T-cell (primary cell): ENCODE data around the gene RYR2. TPM values are rescaled to one million over a fixed set of nuclear protein-coding genes. Genes with fewer than 3 reads are reported as not detected.

Experiments used
- ATAC-seq, 4 experiments: fragments of 200-7000 bp in 3 of 4; fragments of 150-1000 bp in 1 of 4; cut with Tn5 transposase; replicated peaks in 1 of 4; 1 replicate in 3 of 4; 2 replicates in 1 of 4; pipeline ENCODE4 v1.10.0; 2021; ENCODE audit warnings: moderate library complexity in 3 of 4, mild to moderate bottlenecking in 2 of 4, moderate number of reproducible peaks in 1 of 4
- CTCF ChIA-PET, 2 donors: fragments of 300-600 bp; sonication (Branson Sonifier 250); formaldehyde crosslinking; loops; one replicate each; lab custom pipeline; 2022; ENCODE audit warnings: antibody characterized with exemption in 2 of 2; lab: Charles Lee
- POLR2A ChIA-PET, 2 donors: fragments of 300-600 bp; sonication (Branson Sonifier 250); formaldehyde crosslinking; loops; one replicate each; lab custom pipeline; 2022; ENCODE audit warnings: antibody characterized with exemption in 2 of 2; lab: Charles Lee
- DNase-seq, 35 experiments: peaks; one replicate each; pipeline versions ENCODE4 v3.0.0 to v3.0.0-alpha.2; 2013 to 2023
- H3K27ac ChIP-seq: one replicate; pipeline ENCODE4 v1.5.1; 2013; ENCODE audit warnings: low read length
- H3K27me3 ChIP-seq, 2 experiments: replicated peaks in 1 of 2; 1 replicate in 1 of 2; 2 replicates in 1 of 2; pipeline versions ENCODE4 v1.6.1 to v1.7.0; 2013; ENCODE audit warnings: low read length in 1 of 2, mixed read lengths in 1 of 2; ENCODE audit not compliant: control insufficient read depth in 2 of 2, insufficient read depth in 2 of 2; ENCODE audit errors: extremely low read depth in 1 of 2
- H3K36me3 ChIP-seq, 2 donors: 1 replicate in 1 of 2; 2 replicates in 1 of 2; pipeline versions ENCODE4 v1.6.1 to v1.7.0; 2013; ENCODE audit warnings: low read length in 1 of 2; ENCODE audit not compliant: control insufficient read depth in 2 of 2, insufficient read depth in 1 of 2; ENCODE audit errors: extremely low read depth in 1 of 2
- H3K4me1 ChIP-seq, 2 experiments: 1 replicate in 1 of 2; 2 replicates in 1 of 2; pipeline versions ENCODE4 v1.6.1 to v1.7.0; 2013; ENCODE audit warnings: low read length in 2 of 2, mixed read lengths in 1 of 2; ENCODE audit not compliant: insufficient read depth in 2 of 2, control insufficient read depth in 1 of 2; ENCODE audit errors: extremely low read depth in 1 of 2
- H3K4me3 ChIP-seq, 2 donors: 1 replicate in 1 of 2; 2 replicates in 1 of 2; pipeline versions ENCODE4 v1.5.1 to v1.7.0; 2013; ENCODE audit warnings: mild to moderate bottlenecking in 2 of 2, low read length in 1 of 2, moderate library complexity in 1 of 2; ENCODE audit not compliant: control insufficient read depth in 1 of 2; ENCODE audit errors: extremely low read depth in 1 of 2
- H3K9me3 ChIP-seq: 2 replicates; pipeline ENCODE4 v1.7.0; 2013
- H3K27ac Mint-ChIP-seq, 2 donors: one replicate each; pipeline ENCODE4 v1.8.0; 2020 to 2021; ENCODE audit warnings: mild to moderate bottlenecking in 2 of 2, mixed read lengths in 2 of 2
- H3K27me3 Mint-ChIP-seq, 2 donors: one replicate each; pipeline ENCODE4 v1.8.0; 2021 to 2022; ENCODE audit warnings: mixed read lengths in 2 of 2
- H3K36me3 Mint-ChIP-seq: one replicate; pipeline ENCODE4 v1.8.0; 2021; ENCODE audit warnings: mixed read lengths
- H3K4me1 Mint-ChIP-seq, 3 donors: one replicate each; pipeline ENCODE4 v1.8.0; 2020 to 2022; ENCODE audit warnings: mixed read lengths in 3 of 3, mild to moderate bottlenecking in 1 of 3
- H3K4me3 Mint-ChIP-seq, 3 donors: one replicate each; pipeline ENCODE4 v1.8.0; 2020 to 2022; ENCODE audit warnings: mild to moderate bottlenecking in 3 of 3, mixed read lengths in 3 of 3, moderate library complexity in 3 of 3
- H3K9me3 Mint-ChIP-seq, 3 donors: one replicate each; pipeline ENCODE4 v1.8.0; 2020 to 2022; ENCODE audit warnings: mixed read lengths in 3 of 3
- WGBS: methylation state at CpG from one replicate; pipeline ENCODE4 v1.1.5; 2013; ENCODE audit warnings: missing lambda C conversion rate; ENCODE audit not compliant: insufficient coverage; 5-methylcytosine and 5-hydroxymethylcytosine counted together
- total RNA-seq, 35 experiments: library from RNA in 6 of 35; stranded (reverse) in 6 of 35; fragments of 120-200 nt in 1 of 35; gene quantifications; one replicate each; pipeline versions ENCODE4 v1.2.1 to v1.2.4 and lab custom pipeline; 2013 to 2026

Gene RYR2
- total RNA-seq, 5 donors from 2014 or later (not counting 1 experiment from before 2014, with no cell fraction given), result 0.07 to 0.33 (median 0.18) TPM; not detected in 1

- no peaks in the 10 kb centered on the region for H3K36me3 Mint-ChIP-seq
- H3K4me3 ChIP-seq, result no peak overlapping the region
These were observed 122.7 kb downstream of the RYR2 start for GRCh38 chr1:237164406-237165352.

GRCh38 chr1:237166086-237166485, 124.1 kb downstream of the RYR2 start:
- Histone ChIP-seq H3K9me3 (no peaks in the 10 kb centered on the region), H3K4me3 (no peak overlapping the region), H3K27ac (no peak overlapping the region), H3K27me3 (no peaks in the 10 kb centered on the region), H3K36me3 (no peaks in the 10 kb centered on the region), H3K4me1 (no peaks in the 10 kb centered on the region)
- no CpG with 5 or more reads among the region's 1 CpG for WGBS
- Mint-ChIP-seq H3K9me3 (no peaks in the 10 kb centered on the region), H3K4me1 (no peaks in the 10 kb centered on the region), H3K27me3 (peaks cover 5 to 14% of the 10 kb centered on the region in 2 donors), H3K27ac (no peak overlapping the region), H3K36me3 (no peaks in the 10 kb centered on the region), H3K4me3 (no peak overlapping the region)
- no peak for DNase-seq
- ChIA-PET CTCF (interaction anchor here in 1 of 2 donors (1.1 kb wide), 1 partner anchor 31 kb away, joined by 3 read pairs; no protein-coding TSS in a partner anchor), POLR2A (no interaction called here)
- no peak for ATAC-seq

More at GRCh38 chr1:237164406-237165352, 122.7 kb downstream of the RYR2 start:
- Mint-ChIP-seq H3K27me3 (peaks cover under 1 to 7% of the 10 kb centered on the region in 2 donors), H3K9me3 (no peaks in the 10 kb centered on the region), H3K4me3 (no peak overlapping the region), H3K27ac (no peak overlapping the region), H3K4me1 (no peaks in the 10 kb centered on the region)
- ATAC-seq (no peak), DNase-seq (no peak)
- Histone ChIP-seq H3K27me3 (no peaks in the 10 kb centered on the region), H3K9me3 (no peaks in the 10 kb centered on the region), H3K36me3 (no peaks in the 10 kb centered on the region), H3K27ac (no peak overlapping the region), H3K4me1 (no peaks in the 10 kb centered on the region)
- CTCF ChIA-PET, result no interaction called here
- POLR2A ChIA-PET, result interaction anchor here in 1 of 2 donors (0.6 kb wide), 1 partner anchor 16 kb away, joined by 3 read pairs; no protein-coding TSS in a partner anchor
- WGBS, result 82% methylated on average over 3 of the region's 8 CpGs

- Histone ChIP-seq H3K36me3 (no peaks in the 10 kb centered on the region), H3K9me3 (no peaks in the 10 kb centered on the region), H3K27me3 (no peaks in the 10 kb centered on the region), H3K4me3 (no peak overlapping the region), H3K4me1 (no peaks in the 10 kb centered on the region), H3K27ac (no peak overlapping the region)
- WGBS, result no CpG with 5 or more reads among the region's 4 CpGs
- Mint-ChIP-seq H3K27ac (no peak overlapping the region), H3K27me3 (peaks cover 5 to 14% of the 10 kb centered on the region in 2 donors), H3K4me1 (no peaks in the 10 kb centered on the region), H3K36me3 (no peaks in the 10 kb centered on the region), H3K9me3 (no peaks in the 10 kb centered on the region), H3K4me3 (no peak overlapping the region)
- no peak for ATAC-seq
- CTCF ChIA-PET, result interaction anchor here in 1 of 2 donors (1.1 kb wide), 1 partner anchor 30 kb away, joined by 3 read pairs; no protein-coding TSS in a partner anchor
- POLR2A ChIA-PET, result no interaction called here
- no peak for DNase-seq
These were observed 124.7 kb downstream of the RYR2 start for GRCh38 chr1:237166593-237167101.

- whole genome bisulfite sequencing, result 50% methylated on average over 1 of the region's 8 CpGs
- Mint-ChIP-seq H3K36me3 (no peaks in the 10 kb centered on the region), H3K9me3 (peaks cover 0 to 3% (median 0%) of the 10 kb centered on the region in 3 donors), H3K4me3 (no peak overlapping the region), H3K27me3 (peaks cover 7 to 21% of the 10 kb centered on the region in 2 donors), H3K4me1 (no peaks in the 10 kb centered on the region), H3K27ac (no peak overlapping the region)
- DNase-seq, result no peak
- Histone ChIP-seq H3K36me3 (no peaks in the 10 kb centered on the region), H3K4me3 (no peak overlapping the region), H3K27ac (no peak overlapping the region), H3K9me3 (no peaks in the 10 kb centered on the region), H3K4me1 (no peaks in the 10 kb centered on the region), H3K27me3 (no peaks in the 10 kb centered on the region)
- ChIA-PET CTCF (no interaction called here), POLR2A (no interaction called here)
- ATAC-seq, result no peak
These were observed 128.2 kb downstream of the RYR2 start for GRCh38 chr1:237170149-237170548.

- Mint-ChIP-seq H3K27me3 (peaks cover 7 to 21% of the 10 kb centered on the region in 2 donors), H3K4me1 (no peaks in the 10 kb centered on the region), H3K27ac (no peak overlapping the region), H3K4me3 (no peak overlapping the region), H3K36me3 (no peaks in the 10 kb centered on the region), H3K9me3 (peaks cover 0 to 3% (median 0%) of the 10 kb centered on the region in 3 donors)
- ATAC-seq (no peak), DNase-seq (no peak)
- ChIA-PET POLR2A (no interaction called here), CTCF (no interaction called here)
- Histone ChIP-seq H3K27ac (no peak overlapping the region), H3K4me1 (no peaks in the 10 kb centered on the region), H3K27me3 (no peaks in the 10 kb centered on the region), H3K4me3 (no peak overlapping the region), H3K36me3 (no peaks in the 10 kb centered on the region), H3K9me3 (no peaks in the 10 kb centered on the region)
- WGBS, result 83% methylated on average over 1 of the region's 7 CpGs
These were observed 129.6 kb downstream of the RYR2 start for GRCh38 chr1:237171454-237172117.

- POLR2A ChIA-PET, result no interaction called here
- no CpG with 5 or more reads among the region's 1 CpG for WGBS
These were observed 130.1 kb downstream of the RYR2 start for GRCh38 chr1:237172118-237172485.

More at GRCh38 chr1:237172118-237172485, 130.1 kb downstream of the RYR2 start:
- Mint-ChIP-seq H3K4me1 (no peaks in the 10 kb centered on the region), H3K4me3 (no peak overlapping the region), H3K27me3 (peaks cover 7 to 21% of the 10 kb centered on the region in 2 donors), H3K27ac (no peak overlapping the region), H3K9me3 (peaks cover 0 to 3% (median 0%) of the 10 kb centered on the region in 3 donors), H3K36me3 (no peaks in the 10 kb centered on the region)
- ATAC-seq (no peak), DNase-seq (no peak)
- CTCF ChIA-PET, result no interaction called here
- Histone ChIP-seq H3K4me3 (no peak overlapping the region), H3K9me3 (no peaks in the 10 kb centered on the region), H3K4me1 (no peaks in the 10 kb centered on the region), H3K27ac (no peak overlapping the region), H3K27me3 (no peaks in the 10 kb centered on the region), H3K36me3 (no peaks in the 10 kb centered on the region)
